RWPE2 (cell line): ENCODE data around the gene LAMB2.

Source experiments
- ATAC-seq: fragments of 200-7000 bp; cut with Tn5 transposase; 3 replicates; pipeline ENCODE4 v1.9.1; 2021; ENCODE audit warnings: low read depth
- DNase-seq: peaks from one replicate; pipeline ENCODE4 v3.0.0-alpha.2; 2020; ENCODE audit warnings: low spot score
- H3K27ac ChIP-seq: fragments of 450-650 bp; 2 replicates; pipeline ENCODE4 v1.5.1; 2017; ENCODE audit warnings: mild to moderate bottlenecking; ENCODE audit not compliant: poor library complexity, severe bottlenecking
- H3K27me3 ChIP-seq: fragments of 250-450 bp; sonication (Bioruptor Pico); 2 replicates; pipeline ENCODE4 v1.5.1; 2021; ENCODE audit warnings: mild to moderate bottlenecking, moderate library complexity; ENCODE audit not compliant: insufficient read depth, poor library complexity, severe bottlenecking
- H3K36me3 ChIP-seq: fragments of 250-450 bp; sonication (Bioruptor Pico); 2 replicates; pipeline ENCODE4 v1.5.1; 2020; ENCODE audit warnings: low read depth, mild to moderate bottlenecking, moderate library complexity
- H3K4me1 ChIP-seq: fragments of 250-450 bp; sonication (Bioruptor Pico); 2 replicates; pipeline ENCODE4 v1.5.1; 2021; ENCODE audit warnings: mild to moderate bottlenecking, moderate library complexity; ENCODE audit not compliant: insufficient read depth, poor library complexity, severe bottlenecking
- H3K4me3 ChIP-seq: fragments of 250-450 bp; sonication (Bioruptor Pico); 2 replicates; pipeline ENCODE4 v1.5.1; 2021; ENCODE audit warnings: mild to moderate bottlenecking, moderate library complexity; ENCODE audit not compliant: severe bottlenecking
- H3K9me3 ChIP-seq: fragments of 250-450 bp; sonication (Bioruptor Pico); 2 replicates; pipeline ENCODE4 v1.5.1; 2021; ENCODE audit warnings: mild to moderate bottlenecking, moderate library complexity; ENCODE audit not compliant: severe bottlenecking
- CTCF ChIP-seq: fragments of 450-650 bp; IDR thresholded peaks from one replicate; pipeline ENCODE4 v1.5.1; 2017; ENCODE audit warnings: mild to moderate bottlenecking, moderate library complexity; ENCODE audit not compliant: poor library complexity, severe bottlenecking

Gene LAMB2

GRCh38 chr3:49104427-49105291 is 28.2 kb downstream of the LAMB2 start, which contains the start of gene QARS1:
Gene QARS1, minus strand, starts transcription at chr3:49104757. Its CDS starts 24 bp downstream, at chr3:49104733.
- TF ChIP-seq CTCF, result no peak
- peaks cover 50% of the 10 kb centered on the region for H3K36me3 ChIP-seq
- peak; percentile 96 for ATAC-seq

DNA sequence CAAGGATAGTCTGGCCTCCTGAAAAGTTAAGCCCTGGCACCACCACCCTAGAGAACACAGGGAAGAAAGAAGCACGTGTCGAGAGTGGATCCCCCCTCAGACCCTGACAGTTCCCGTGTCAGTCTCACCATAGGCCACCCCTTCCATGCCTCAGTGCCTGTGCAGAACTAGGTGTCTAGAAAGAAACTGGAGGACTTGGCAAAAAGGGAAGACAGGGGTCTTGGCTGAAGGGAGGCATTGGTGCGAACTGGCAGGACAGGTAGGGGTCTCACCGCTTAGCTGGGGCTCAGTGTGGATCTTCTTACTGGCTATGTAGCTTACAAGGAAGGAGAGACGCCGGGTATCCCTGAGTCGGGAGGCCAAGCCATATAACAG is 28.8 kb downstream of the LAMB2 start:
- no peaks in the 10 kb centered on the region for H3K9me3 ChIP-seq
- H3K27me3 ChIP-seq, result no peaks in the 10 kb centered on the region
- ATAC-seq (peak; percentile 1; the same call in 1 of the 3 replicates), DNase-seq (no peak)
- peak overlapping the region; percentile 37 for H3K27ac ChIP-seq
- peaks cover 45% of the 10 kb centered on the region for H3K36me3 ChIP-seq
- no peak for TF ChIP-seq CTCF
- no peaks in the 10 kb centered on the region for H3K4me1 ChIP-seq
- peak overlapping the region; percentile 51 for H3K4me3 ChIP-seq

More at GRCh38 chr3:49104427-49105291, 28.2 kb downstream of the LAMB2 start, which contains the start of gene QARS1:
- DNase-seq, result peak; percentile 91
- Histone ChIP-seq H3K27ac (peak within 1 kb of the TSS; percentile 37), H3K27me3 (no peaks in the 10 kb centered on the region), H3K4me3 (peak within 1 kb of the TSS; percentile 51), H3K9me3 (no peaks in the 10 kb centered on the region), H3K4me1 (no peaks in the 10 kb centered on the region)

DNA sequence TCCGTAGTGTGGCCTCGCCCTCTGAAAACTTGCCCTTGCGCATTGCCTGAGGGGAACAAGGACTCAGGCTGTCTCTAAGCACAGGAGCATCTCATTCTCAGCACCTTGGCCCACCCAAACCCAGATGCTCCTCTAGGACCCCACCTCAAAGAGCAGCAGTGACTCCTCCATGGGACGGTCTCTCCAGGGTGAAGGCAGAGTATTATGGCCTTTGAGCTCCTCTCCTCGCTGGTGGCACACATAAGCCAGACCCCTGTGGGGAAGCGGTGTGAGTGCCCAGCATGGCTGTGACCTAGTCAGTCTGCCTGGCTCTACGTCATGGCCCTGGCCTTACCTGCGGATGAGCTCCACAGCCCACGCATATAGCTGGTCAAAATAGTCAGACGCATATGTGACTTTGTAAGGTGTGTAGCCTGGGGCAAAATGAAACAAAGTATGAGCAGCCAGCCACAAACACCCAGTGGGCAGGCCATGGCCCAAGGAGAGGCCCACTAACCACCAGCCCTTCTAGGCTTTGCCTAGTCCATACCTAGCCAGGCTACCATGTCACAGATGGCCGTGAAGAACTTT is 32.7 kb downstream of the LAMB2 start:
- TF ChIP-seq CTCF, result no peak
- H3K36me3 ChIP-seq, result peaks cover 56% of the 10 kb centered on the region
- ATAC-seq (no peak), DNase-seq (no peak)
- H3K27me3 ChIP-seq, result no peaks in the 10 kb centered on the region
- H3K27ac ChIP-seq, result no peak overlapping the region
- no peaks in the 10 kb centered on the region for H3K4me1 ChIP-seq
- H3K4me3 ChIP-seq, result no peak overlapping the region
- no peaks in the 10 kb centered on the region for H3K9me3 ChIP-seq

- H3K4me1 ChIP-seq, result no peaks in the 10 kb centered on the region
- H3K36me3 ChIP-seq, result peaks cover 56% of the 10 kb centered on the region
- no peaks in the 10 kb centered on the region for H3K27me3 ChIP-seq
- H3K9me3 ChIP-seq, result no peaks in the 10 kb centered on the region
- no peak overlapping the region for H3K4me3 ChIP-seq
- peak overlapping the region; percentile 23 for H3K27ac ChIP-seq
- ATAC-seq (no peak), DNase-seq (no peak)
- TF ChIP-seq CTCF, result no peak
These were observed 33.8 kb downstream of the LAMB2 start for GRCh38 chr3:49098910-49099630.
